Hepatocyte (in vitro differentiated cells): ENCODE results near the gene C5orf24. TPM values are rescaled to one million over a fixed set of nuclear protein-coding genes. Genes with fewer than 3 reads are reported as not detected.

Experiments
- DNase-seq: peaks from one replicate; pipeline ENCODE4 v3.0.0-alpha.2; 2016; ENCODE audit warnings: low spot score
- H2AFZ ChIP-seq: fragments of 200-600 bp; sonication (generic); 2 replicates; pipeline ENCODE4 v1.6.0; 2016; ENCODE audit warnings: antibody characterized with exemption, mild to moderate bottlenecking
- H3K27ac ChIP-seq: fragments of 200-600 bp; sonication (generic); 2 replicates; pipeline ENCODE4 v1.5.1; 2016; ENCODE audit warnings: mild to moderate bottlenecking
- H3K27me3 ChIP-seq: fragments of 200-600 bp; sonication (generic); 2 replicates; pipeline ENCODE4 v1.6.1; 2016
- H3K36me3 ChIP-seq: fragments of 200-600 bp; sonication (generic); replicated peaks from 2 replicates; pipeline ENCODE4 v1.5.1; 2016; ENCODE audit warnings: low read depth; ENCODE audit not compliant: insufficient read depth
- H3K4me1 ChIP-seq: fragments of 200-600 bp; sonication (generic); 2 replicates; pipeline ENCODE4 v1.5.1; 2016; ENCODE audit warnings: mild to moderate bottlenecking, moderate library complexity; ENCODE audit not compliant: insufficient read depth
- H3K4me2 ChIP-seq: fragments of 200-600 bp; sonication (generic); 2 replicates; pipeline ENCODE4 v1.6.0; 2016
- H3K4me3 ChIP-seq: fragments of 200-600 bp; sonication (generic); 2 replicates; pipeline ENCODE4 v1.5.1; 2016; ENCODE audit warnings: mild to moderate bottlenecking
- H3K79me2 ChIP-seq: fragments of 200-600 bp; sonication (generic); 2 replicates; pipeline ENCODE4 v1.6.0; 2017; ENCODE audit warnings: mild to moderate bottlenecking
- H3K9me2 ChIP-seq: fragments of 200-600 bp; sonication (generic); replicated peaks from 2 replicates; pipeline ENCODE4 v1.6.0; 2017; ENCODE audit warnings: mild to moderate bottlenecking; ENCODE audit not compliant: insufficient read depth
- H3K9me3 ChIP-seq: fragments of 200-600 bp; sonication (generic); 2 replicates; pipeline ENCODE4 v1.5.1; 2016; ENCODE audit warnings: low read depth, mild to moderate bottlenecking
- H4K20me1 ChIP-seq: fragments of 200-600 bp; sonication (generic); 2 replicates; pipeline ENCODE4 v1.6.0; 2016; ENCODE audit warnings: mild to moderate bottlenecking; ENCODE audit not compliant: insufficient read depth, poor library complexity, severe bottlenecking
- CTCF ChIP-seq: fragments of 200-600 bp; sonication (generic); IDR thresholded peaks from 2 replicates; pipeline ENCODE4 v1.5.1; 2016; ENCODE audit warnings: antibody characterized with exemption, mild to moderate bottlenecking; ENCODE audit not compliant: poor library complexity
- EZH2 ChIP-seq: fragments of 200-600 bp; sonication (generic); IDR thresholded peaks from 2 replicates; pipeline ENCODE4 v1.6.1; 2016; ENCODE audit warnings: antibody characterized with exemption, mild to moderate bottlenecking, borderline replicate concordance
- EZH2phosphoT487 ChIP-seq: fragments of 200-600 bp; sonication (generic); IDR thresholded peaks from one replicate; pipeline ENCODE4 v1.6.1; 2018; ENCODE audit warnings: antibody characterized with exemption, mild to moderate bottlenecking, low read depth, moderate library complexity; ENCODE audit not compliant: unreplicated experiment, severe bottlenecking
- WGBS: methylation state at CpG from one replicate; pipeline ENCODE4 v1.1.6; 2016; ENCODE audit warnings: low lambda C conversion rate; ENCODE audit errors: missing lambda C conversion rate; 5-methylcytosine and 5-hydroxymethylcytosine counted together
- polyA plus RNA-seq: library from polyadenylated mRNA; unstranded; fragments of >200 nt; fragmentation: Nextera tagmentation; extraction: Ambion mirVana; gene quantifications from 2 replicates; pipeline ENCODE4 v1.2.1, GENCODE V29; 2016
- total RNA-seq: library from RNA; depleted of rRNA; stranded (reverse); fragments of >200 nt; gene quantifications from 2 replicates; pipeline ENCODE4 v1.2.3, GENCODE V29; 2014

Gene C5orf24
- total and polyA plus RNA-seq, 2 experiments from 2014 or later, result 29.2 to 67.0 TPM

GRCh38 chr5:134819407-134819963 is 26.3 kb upstream of the C5orf24 start:
- H3K9me3 ChIP-seq, result no peaks in the 10 kb centered on the region
- no peaks in the 10 kb centered on the region for H3K27me3 ChIP-seq
- H3K36me3 ChIP-seq, result no peaks in the 10 kb centered on the region
- no peaks in the 10 kb centered on the region for H3K9me2 ChIP-seq
- TF ChIP-seq EZH2, result no peak
- no peak for TF ChIP-seq CTCF
- TF ChIP-seq EZH2phosphoT487, result no peak
- H3K4me1 ChIP-seq, result no peaks in the 10 kb centered on the region
- no peaks in the 10 kb centered on the region for H4K20me1 ChIP-seq
- no peak for DNase-seq
- H3K79me2 ChIP-seq, result no peaks in the 10 kb centered on the region
- H3K4me3 ChIP-seq, result no peak overlapping the region
- H3K4me2 ChIP-seq, result no peak overlapping the region
- WGBS, result 95% methylated on average over 4 of the region's 4 CpGs
- H2AFZ ChIP-seq, result no peak overlapping the region
- no peak overlapping the region for H3K27ac ChIP-seq

GRCh38 chr5:134821841-134822240 is 23.9 kb upstream of the C5orf24 start:
- DNase-seq, result no peak
- Histone ChIP-seq H3K36me3 (no peaks in the 10 kb centered on the region), H2AFZ (no peak overlapping the region), H3K4me2 (no peak overlapping the region), H3K9me2 (no peaks in the 10 kb centered on the region), H3K27me3 (no peaks in the 10 kb centered on the region), H3K79me2 (no peaks in the 10 kb centered on the region), H3K9me3 (no peaks in the 10 kb centered on the region), H4K20me1 (no peaks in the 10 kb centered on the region), H3K27ac (no peak overlapping the region), H3K4me3 (no peak overlapping the region), H3K4me1 (no peaks in the 10 kb centered on the region)
- WGBS, result 92% methylated on average over 7 of the region's 7 CpGs
- no peak for TF ChIP-seq CTCF
- no peak for TF ChIP-seq EZH2
- TF ChIP-seq EZH2phosphoT487, result no peak

- Histone ChIP-seq H3K36me3 (no peaks in the 10 kb centered on the region), H3K4me2 (no peak overlapping the region), H4K20me1 (no peaks in the 10 kb centered on the region), H3K9me2 (no peaks in the 10 kb centered on the region), H3K9me3 (no peaks in the 10 kb centered on the region), H3K4me3 (no peak overlapping the region), H2AFZ (no peak overlapping the region), H3K79me2 (no peaks in the 10 kb centered on the region), H3K4me1 (no peaks in the 10 kb centered on the region), H3K27ac (no peak overlapping the region), H3K27me3 (no peaks in the 10 kb centered on the region)
- no peak for DNase-seq
- WGBS, result 73% methylated on average over 1 of the region's 1 CpG
- TF ChIP-seq CTCF, result no peak
- no peak for TF ChIP-seq EZH2phosphoT487
- TF ChIP-seq EZH2, result no peak
Observed at GRCh38 chr5:134824681-134825080, 21.1 kb upstream of the C5orf24 start.
